ENCODE measurements around the gene DLAT. TPM values are rescaled to one million over a fixed set of nuclear protein-coding genes. Genes with fewer than 3 reads are reported as not detected.

Gene DLAT
- total RNA-seq, 2 experiments from 2014 or later = 10.7 to 10.8 TPM

- Mint-ChIP-seq H3K9me3 (no peaks in the 10 kb centered on the region), H3K27ac (no peak overlapping the region), H3K4me3 (no peak overlapping the region), H3K36me3 (ENCODE audit: low read depth) (no peaks in the 10 kb centered on the region), H3K4me1 (ENCODE audit: low read depth) (peaks cover under 1% of the 10 kb centered on the region), H3K27me3 (peaks cover 20% of the 10 kb centered on the region)
- H3K4me3 ChIP-seq (ENCODE audit: low read length) = no peak overlapping the region
- no peaks in the 10 kb centered on the region for H3K36me3 ChIP-seq (ENCODE audit: insufficient read depth, low read length)
- intact Hi-C loops (cut with DNase I, micrococcal nuclease) = loop anchor here (2.0 to 10.0 kb wide), 3 partner anchors 45 to 419 kb away; partner anchors contain the start of genes CFAP68 (in 1 of the 2) and FDXACB1 (in 1 of the 2)
- ChIA-PET CTCF (interaction anchor here (2.1 kb wide), 1 partner anchor 52 kb away, joined by 12 read pairs; no protein-coding TSS in a partner anchor), POLR2A (no interaction called here)
- H3K27me3 ChIP-seq (ENCODE audit: control insufficient read depth in 1 of 2, insufficient read depth in 2 of 2, low read length in 2 of 2) = peaks cover under 1 to 7% of the 10 kb centered on the region in 2 experiments
- H3K27ac ChIP-seq (ENCODE audit: low read depth in 1 of 2, low read length in 2 of 2) = no peak overlapping the region
- no peaks in the 10 kb centered on the region for H3K9me3 ChIP-seq (ENCODE audit: control insufficient read depth in 1 of 2, insufficient read depth in 1 of 2, low read length in 2 of 2)
- no peak for TF ChIP-seq CTCF (IDR thresholded peaks at IDR 0.05)
- DNase-seq = no peak
- H3K4me1 ChIP-seq (ENCODE audit: insufficient read depth, low read length) = no peaks in the 10 kb centered on the region
- no peak for ATAC-seq (ENCODE audit: poor library complexity)
Observed at GRCh38 chr11:111983187-111983986, 41.8 kb upstream of the DLAT start.

GRCh38 chr11:111986589-111986988, 38.6 kb upstream of the DLAT start:
- Mint-ChIP-seq H3K27ac (no peak overlapping the region), H3K27me3 (no peaks in the 10 kb centered on the region), H3K4me3 (no peak overlapping the region), H3K4me1 (ENCODE audit: low read depth) (no peaks in the 10 kb centered on the region), H3K9me3 (no peaks in the 10 kb centered on the region), H3K36me3 (ENCODE audit: low read depth) (no peaks in the 10 kb centered on the region)
- CTCF ChIA-PET = no interaction called here
- Histone ChIP-seq H3K9me3 (ENCODE audit: control insufficient read depth in 1 of 2, insufficient read depth in 1 of 2, low read length in 2 of 2) (no peaks in the 10 kb centered on the region), H3K4me1 (ENCODE audit: insufficient read depth, low read length) (no peaks in the 10 kb centered on the region), H3K36me3 (ENCODE audit: insufficient read depth, low read length) (no peaks in the 10 kb centered on the region), H3K27me3 (ENCODE audit: control insufficient read depth in 1 of 2, insufficient read depth in 2 of 2, low read length in 2 of 2) (no peaks in the 10 kb centered on the region), H3K4me3 (ENCODE audit: low read length) (no peak overlapping the region), H3K27ac (ENCODE audit: low read depth in 1 of 2, low read length in 2 of 2) (no peak overlapping the region)
- POLR2A ChIA-PET = no interaction called here
- DNase-seq = no peak
- no peak for ATAC-seq (ENCODE audit: poor library complexity)
- no peak for TF ChIP-seq CTCF (IDR thresholded peaks at IDR 0.05)
- intact Hi-C loops (cut with DNase I, micrococcal nuclease) = loop anchor here in 1 of 2 experiments (10.0 kb wide), 1 partner anchor 422 kb away; no protein-coding TSS in a partner anchor

- Mint-ChIP-seq H3K9me3 (no peaks in the 10 kb centered on the region), H3K27ac (no peak overlapping the region), H3K27me3 (no peaks in the 10 kb centered on the region), H3K4me1 (ENCODE audit: low read depth) (no peaks in the 10 kb centered on the region), H3K4me3 (no peak overlapping the region), H3K36me3 (ENCODE audit: low read depth) (no peaks in the 10 kb centered on the region)
- no peak for DNase-seq
- intact Hi-C loops (cut with DNase I, micrococcal nuclease) = no loop called here
- Histone ChIP-seq H3K4me3 (ENCODE audit: low read length) (no peak overlapping the region), H3K9me3 (ENCODE audit: control insufficient read depth in 1 of 2, insufficient read depth in 1 of 2, low read length in 2 of 2) (no peaks in the 10 kb centered on the region), H3K36me3 (ENCODE audit: insufficient read depth, low read length) (no peaks in the 10 kb centered on the region), H3K27me3 (ENCODE audit: control insufficient read depth in 1 of 2, insufficient read depth in 2 of 2, low read length in 2 of 2) (no peaks in the 10 kb centered on the region), H3K4me1 (ENCODE audit: insufficient read depth, low read length) (no peaks in the 10 kb centered on the region), H3K27ac (ENCODE audit: low read depth in 1 of 2, low read length in 2 of 2) (no peak overlapping the region)
- ATAC-seq (ENCODE audit: poor library complexity) = no peak
- ChIA-PET CTCF (interaction anchor here (1.3 kb wide), 1 partner anchor 8 kb away, joined by 4 read pairs; no protein-coding TSS in a partner anchor), POLR2A (no interaction called here)
- no peak for TF ChIP-seq CTCF (IDR thresholded peaks at IDR 0.05)
Observed at GRCh38 chr11:111990381-111990780, 34.8 kb upstream of the DLAT start.

Measured in CD4-positive, alpha-beta T cell (primary cell).